ENCODE measurements around the gene ANKRD9. TPM values are rescaled to one million over a fixed set of nuclear protein-coding genes. Genes with fewer than 3 reads are reported as not detected.

Gene ANKRD9
- total RNA-seq, 1 experiment from 2014 or later = 8.4 TPM

GRCh38 chr14:102505000-102505619 lies 4.5 kb downstream of the ANKRD9 start:
- BruUV-seq (replicated peaks) = no TSS peak
- no peaks in the 10 kb centered on the region for H3K27me3 Mint-ChIP-seq (ENCODE audit: insufficient read depth, unreplicated experiment)
- H3K36me3 Mint-ChIP-seq (ENCODE audit: insufficient read depth, unreplicated experiment) = peaks cover 12% of the 10 kb centered on the region
- DNase-seq (ENCODE audit: unreplicated experiment) = no peak
- ChIA-PET POLR2A (no interaction called here), CTCF (interaction anchor here (0.5 kb wide), 1 partner anchor 75 kb away, joined by 3 read pairs; no protein-coding TSS in a partner anchor)
- H3K9me3 Mint-ChIP-seq (ENCODE audit: unreplicated experiment) = no peaks in the 10 kb centered on the region
- TF ChIP-seq CTCF (IDR thresholded peaks at IDR 0.05; ENCODE audit: unreplicated experiment) = no peak
- no peak overlapping the region for H3K27ac Mint-ChIP-seq (ENCODE audit: low read depth, unreplicated experiment)
- H3K4me3 Mint-ChIP-seq (ENCODE audit: unreplicated experiment) = no peak overlapping the region
- H3K4me1 Mint-ChIP-seq (ENCODE audit: insufficient read depth, unreplicated experiment) = no peaks in the 10 kb centered on the region
- intact Hi-C loops (cut with micrococcal nuclease) = no loop called here

GRCh38 chr14:102504328-102504999 lies 5.1 kb downstream of the ANKRD9 start:
- no peak overlapping the region for H3K4me3 Mint-ChIP-seq (ENCODE audit: unreplicated experiment)
- H3K27ac Mint-ChIP-seq (ENCODE audit: low read depth, unreplicated experiment) = no peak overlapping the region
- no peaks in the 10 kb centered on the region for H3K9me3 Mint-ChIP-seq (ENCODE audit: unreplicated experiment)
- DNase-seq (ENCODE audit: unreplicated experiment) = no peak
- peaks cover 12% of the 10 kb centered on the region for H3K36me3 Mint-ChIP-seq (ENCODE audit: insufficient read depth, unreplicated experiment)
- intact Hi-C loops (cut with micrococcal nuclease) = no loop called here
- no peaks in the 10 kb centered on the region for H3K27me3 Mint-ChIP-seq (ENCODE audit: insufficient read depth, unreplicated experiment)
- TF ChIP-seq CTCF (IDR thresholded peaks at IDR 0.05; ENCODE audit: unreplicated experiment) = no peak
- no peaks in the 10 kb centered on the region for H3K4me1 Mint-ChIP-seq (ENCODE audit: insufficient read depth, unreplicated experiment)
- CTCF ChIA-PET = interaction anchor here (0.5 kb wide), 1 partner anchor 75 kb away, joined by 3 read pairs; no protein-coding TSS in a partner anchor
- no TSS peak for BruUV-seq (replicated peaks)
- POLR2A ChIA-PET = no interaction called here

- no peaks in the 10 kb centered on the region for H3K9me3 Mint-ChIP-seq (ENCODE audit: unreplicated experiment)
- H3K27ac Mint-ChIP-seq (ENCODE audit: low read depth, unreplicated experiment) = no peak overlapping the region
- no peak for TF ChIP-seq CTCF (IDR thresholded peaks at IDR 0.05; ENCODE audit: unreplicated experiment)
- ChIA-PET CTCF (no interaction called here), POLR2A (interaction anchor here (0.6 kb wide), 1 partner anchor 171 kb away, joined by 3 read pairs; no protein-coding TSS in a partner anchor)
- H3K36me3 Mint-ChIP-seq (ENCODE audit: insufficient read depth, unreplicated experiment) = peaks cover 16% of the 10 kb centered on the region
- H3K4me3 Mint-ChIP-seq (ENCODE audit: unreplicated experiment) = no peak overlapping the region
- no peak for DNase-seq (ENCODE audit: unreplicated experiment)
- no peaks in the 10 kb centered on the region for H3K4me1 Mint-ChIP-seq (ENCODE audit: insufficient read depth, unreplicated experiment)
- intact Hi-C loops (cut with micrococcal nuclease) = no loop called here
- BruUV-seq (replicated peaks) = no TSS peak
- H3K27me3 Mint-ChIP-seq (ENCODE audit: insufficient read depth, unreplicated experiment) = no peaks in the 10 kb centered on the region
Measured at GRCh38 chr14:102503641-102504327, 5.8 kb downstream of the ANKRD9 start.

- Mint-ChIP-seq H3K27me3 (ENCODE audit: insufficient read depth, unreplicated experiment) (no peaks in the 10 kb centered on the region), H3K4me3 (ENCODE audit: unreplicated experiment) (no peak overlapping the region), H3K4me1 (ENCODE audit: insufficient read depth, unreplicated experiment) (no peaks in the 10 kb centered on the region), H3K27ac (ENCODE audit: low read depth, unreplicated experiment) (no peak overlapping the region), H3K36me3 (ENCODE audit: insufficient read depth, unreplicated experiment) (peaks cover 23% of the 10 kb centered on the region), H3K9me3 (ENCODE audit: unreplicated experiment) (no peaks in the 10 kb centered on the region)
- no peak for TF ChIP-seq CTCF (IDR thresholded peaks at IDR 0.05; ENCODE audit: unreplicated experiment)
- intact Hi-C loops (cut with micrococcal nuclease) = no loop called here
- ChIA-PET POLR2A (no interaction called here), CTCF (no interaction called here)
- DNase-seq (ENCODE audit: unreplicated experiment) = no peak
- no TSS peak for BruUV-seq (replicated peaks)
Measured at GRCh38 chr14:102502571-102502970, 7.0 kb downstream of the ANKRD9 start.

Measured in MCF 10A (cell line).